ENCODE data around the gene A2M.
"Not testable (repeated sequence)": the region's sequence is repeated elsewhere in the genome, so short reads cannot be mapped to it uniquely, and the experiment has no call there.

A2M gene

DNA sequence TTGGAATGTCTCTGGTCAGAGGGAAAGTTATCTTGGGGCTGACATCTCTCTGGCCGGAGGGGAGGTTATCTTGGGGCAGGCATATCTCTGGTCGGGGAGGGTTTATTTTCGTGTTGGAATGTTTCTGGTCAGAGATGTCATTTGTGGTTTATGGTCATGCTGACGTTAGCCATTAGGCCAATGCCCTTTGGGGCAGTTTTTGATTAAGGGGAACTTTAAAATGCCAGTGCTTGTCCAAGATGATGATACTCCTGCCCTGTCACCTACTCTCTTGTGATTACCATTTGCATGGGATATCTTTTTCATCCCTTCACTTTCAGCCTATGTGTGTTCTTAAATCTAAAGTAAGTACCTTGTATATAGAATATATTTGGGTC, 29.0 kb upstream of the A2M start:
- TF ChIP-seq, protein P1, sequence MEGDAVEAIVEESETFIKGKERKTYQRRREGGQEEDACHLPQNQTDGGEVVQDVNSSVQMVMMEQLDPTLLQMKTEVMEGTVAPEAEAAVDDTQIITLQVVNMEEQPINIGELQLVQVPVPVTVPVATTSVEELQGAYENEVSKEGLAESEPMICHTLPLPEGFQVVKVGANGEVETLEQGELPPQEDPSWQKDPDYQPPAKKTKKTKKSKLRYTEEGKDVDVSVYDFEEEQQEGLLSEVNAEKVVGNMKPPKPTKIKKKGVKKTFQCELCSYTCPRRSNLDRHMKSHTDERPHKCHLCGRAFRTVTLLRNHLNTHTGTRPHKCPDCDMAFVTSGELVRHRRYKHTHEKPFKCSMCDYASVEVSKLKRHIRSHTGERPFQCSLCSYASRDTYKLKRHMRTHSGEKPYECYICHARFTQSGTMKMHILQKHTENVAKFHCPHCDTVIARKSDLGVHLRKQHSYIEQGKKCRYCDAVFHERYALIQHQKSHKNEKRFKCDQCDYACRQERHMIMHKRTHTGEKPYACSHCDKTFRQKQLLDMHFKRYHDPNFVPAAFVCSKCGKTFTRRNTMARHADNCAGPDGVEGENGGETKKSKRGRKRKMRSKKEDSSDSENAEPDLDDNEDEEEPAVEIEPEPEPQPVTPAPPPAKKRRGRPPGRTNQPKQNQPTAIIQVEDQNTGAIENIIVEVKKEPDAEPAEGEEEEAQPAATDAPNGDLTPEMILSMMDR (conservative IDR thresholded peaks at IDR 0.05; ENCODE audit: control insufficient read depth, insufficient read depth, low read depth, low read length) = no peak
- DNase-seq (ENCODE audit: low read depth) = no peak

DNA sequence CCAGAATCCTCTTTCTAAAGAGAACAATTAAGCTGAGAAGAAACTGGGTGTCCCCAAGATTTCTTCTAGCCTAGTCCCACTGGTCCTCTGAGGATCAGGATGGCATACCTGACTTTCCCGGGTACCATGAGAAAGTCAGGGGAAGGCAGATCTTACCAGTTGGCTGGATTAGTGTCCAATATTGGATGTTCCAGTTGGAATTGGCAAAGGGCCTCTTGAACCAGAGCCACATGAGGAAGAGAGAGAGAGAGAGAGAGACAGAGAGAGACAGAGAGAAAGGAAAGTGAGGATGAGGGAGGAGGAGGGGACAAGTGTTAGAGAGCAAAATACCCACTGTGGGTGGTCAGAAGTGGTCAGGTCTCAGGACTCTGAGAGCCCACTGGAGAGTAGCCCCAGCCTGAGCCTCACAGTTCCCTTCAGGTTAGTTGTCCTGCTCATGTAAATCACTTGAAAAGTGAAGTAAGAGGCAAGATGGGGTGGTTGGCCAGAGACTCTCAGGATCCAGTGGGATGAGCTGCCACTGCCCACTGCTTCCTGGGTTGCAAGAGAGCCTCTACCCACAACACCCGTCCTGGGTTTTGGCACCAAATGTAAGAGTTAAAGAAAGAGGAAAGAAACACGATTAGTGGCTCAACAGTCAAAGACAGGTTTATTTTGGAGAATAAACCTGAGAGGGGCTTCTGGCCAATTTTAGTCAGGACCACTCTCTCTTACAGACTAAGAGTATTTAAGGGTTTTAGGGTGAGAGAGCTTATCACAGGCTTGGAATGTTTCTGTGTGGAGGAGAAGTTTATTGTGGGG, 28.4 kb upstream of the A2M start:
- TF ChIP-seq, protein P1 (conservative IDR thresholded peaks at IDR 0.05; ENCODE audit: control insufficient read depth, insufficient read depth, low read depth, low read length) = no peak
- no peak for DNase-seq (ENCODE audit: low read depth)
- H3K4me3 ChIP-seq (ENCODE audit: control insufficient read depth, low read depth, low read length) = no peak overlapping the region

More for the DNA sequence above, 29.0 kb upstream of the A2M start:
- H3K4me3 ChIP-seq (ENCODE audit: control insufficient read depth, low read depth, low read length) = no peak overlapping the region

DNA sequence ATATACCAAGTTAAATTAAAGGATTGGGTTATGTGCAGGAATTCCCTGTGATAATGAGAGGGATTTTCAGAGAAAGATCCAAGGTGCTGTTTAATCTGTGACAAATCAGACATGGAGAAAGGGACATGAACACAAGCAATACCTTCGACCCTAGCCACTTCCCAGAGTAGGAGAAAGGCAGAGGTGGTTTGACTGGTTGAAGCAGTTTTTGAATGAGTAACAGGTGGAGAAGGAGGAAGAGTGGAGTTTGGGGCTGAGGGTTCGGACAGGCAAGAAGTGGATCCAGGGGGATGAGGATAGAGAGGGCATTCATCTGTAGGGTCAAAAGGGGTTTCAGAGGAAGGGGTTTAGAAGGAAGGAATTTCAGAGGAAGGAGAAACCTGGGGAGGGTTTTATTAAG, 27.4 kb upstream of the A2M start:
- H3K4me3 ChIP-seq (ENCODE audit: control insufficient read depth, low read depth, low read length) = no peak overlapping the region
- TF ChIP-seq, protein P1 (conservative IDR thresholded peaks at IDR 0.05; ENCODE audit: control insufficient read depth, insufficient read depth, low read depth, low read length) = no peak
- no peak for DNase-seq (ENCODE audit: low read depth)

DNA sequence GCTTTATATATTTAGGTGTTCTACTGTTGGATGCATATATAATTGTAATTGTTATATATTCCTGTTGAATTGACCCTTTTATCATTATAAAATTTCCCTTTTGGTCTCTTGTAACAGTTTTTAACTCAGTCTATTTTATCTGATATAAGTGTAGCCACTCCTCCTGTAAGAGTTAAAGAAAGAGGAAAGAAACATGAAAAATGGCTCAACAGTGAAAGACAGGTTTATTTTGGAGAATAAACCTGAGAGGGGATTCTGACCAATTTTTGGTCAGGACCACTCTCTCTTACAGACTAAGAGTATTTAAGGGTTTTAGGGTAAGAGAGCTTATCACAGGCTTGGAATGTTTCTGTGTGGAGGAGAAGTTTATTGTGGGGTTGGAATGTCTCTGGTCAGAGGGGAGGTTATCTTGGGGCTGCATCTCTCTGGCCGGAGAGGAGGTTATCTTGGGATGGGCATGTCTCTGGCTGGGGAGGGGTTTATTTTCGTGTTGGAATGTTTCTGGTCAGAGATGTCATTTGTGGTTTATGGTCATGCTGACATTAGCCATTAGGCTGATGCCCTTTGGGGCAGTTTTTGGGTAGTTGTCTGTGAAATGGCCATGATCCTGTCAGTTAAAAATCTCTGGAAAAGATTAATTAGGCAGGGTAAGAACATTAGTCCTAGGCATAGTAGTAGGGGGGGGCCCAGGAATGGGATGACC, 24.0 kb upstream of the A2M start:
- not testable (repeated sequence) for DNase-seq (ENCODE audit: low read depth); H3K4me3 ChIP-seq (ENCODE audit: control insufficient read depth, low read depth, low read length)

DNA sequence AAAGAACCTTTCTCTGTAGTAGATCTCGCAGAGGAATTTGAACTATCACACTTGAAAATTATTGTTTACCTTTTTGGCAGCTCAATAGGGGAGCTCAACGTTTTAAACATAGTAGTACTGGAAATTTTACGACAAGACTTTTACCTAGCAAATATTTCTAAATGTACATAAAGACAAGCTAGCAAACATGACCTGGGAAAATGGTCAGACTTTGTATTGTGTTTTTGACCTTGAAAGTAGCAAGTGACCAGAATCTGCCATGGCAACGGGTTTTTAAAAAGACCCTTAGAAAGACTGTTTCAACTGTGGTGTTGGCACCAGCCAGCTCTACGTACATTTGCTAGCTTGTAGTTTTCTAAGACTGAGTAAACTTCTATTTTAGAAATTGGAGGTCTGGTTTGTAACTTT, 20.2 kb upstream of the A2M start:
- no peak overlapping the region for H3K4me3 ChIP-seq (ENCODE audit: control insufficient read depth, low read depth, low read length)
- no peak for DNase-seq (ENCODE audit: low read depth)
- TF ChIP-seq, protein P1 (conservative IDR thresholded peaks at IDR 0.05; ENCODE audit: control insufficient read depth, insufficient read depth, low read depth, low read length) = no peak

DNA sequence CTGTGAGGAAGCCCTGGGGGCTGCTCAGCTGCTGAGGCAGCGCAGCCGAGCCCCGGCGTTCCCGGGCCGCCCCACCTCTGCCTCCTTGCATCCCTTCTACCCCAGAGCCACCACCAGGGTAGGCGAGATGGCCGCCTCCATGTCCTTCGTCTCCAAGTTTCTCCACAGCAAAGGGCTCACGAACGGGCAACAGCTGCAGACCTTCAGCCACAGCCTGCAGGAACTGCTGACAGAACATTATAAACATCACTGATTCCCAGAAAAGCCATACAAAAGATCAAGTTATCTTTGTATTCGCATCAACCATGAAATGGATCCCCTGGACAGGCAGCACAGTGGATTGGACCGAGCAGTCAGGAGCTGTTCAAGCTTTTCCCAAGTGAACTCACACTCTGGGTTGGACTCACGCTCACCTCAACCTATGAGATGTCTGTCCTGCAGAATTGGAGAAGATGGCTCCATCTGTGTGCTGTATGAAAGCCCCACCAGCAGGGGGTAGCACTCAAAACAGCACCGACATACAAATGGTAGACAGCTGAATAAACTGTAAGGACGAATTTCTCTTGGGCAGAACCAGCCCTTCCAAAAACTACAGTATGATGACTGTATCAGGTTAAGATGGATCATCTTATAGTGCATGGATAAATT, 19.4 kb upstream of the A2M start:
- TF ChIP-seq, protein P1 (conservative IDR thresholded peaks at IDR 0.05; ENCODE audit: control insufficient read depth, insufficient read depth, low read depth, low read length) = peak; percentile 12
- no peak overlapping the region for H3K4me3 ChIP-seq (ENCODE audit: control insufficient read depth, low read depth, low read length)
- DNase-seq (ENCODE audit: low read depth) = no peak
